ENCODE results near the gene AK5.
"Not testable (repeated sequence)": the region's sequence is repeated elsewhere in the genome, so short reads cannot be mapped to it uniquely, and the experiment has no call there.

AK5 gene

GRCh38 chr1:77401384-77401783 is 119.6 kb downstream of the AK5 start:
- no peak for DNase-seq

- DNase-seq, result no peak
These were observed 123.4 kb downstream of the AK5 start for GRCh38 chr1:77405186-77405585.

GRCh38 chr1:77406661-77407060 is 124.8 kb downstream of the AK5 start:
- peak; percentile 15 for DNase-seq

- peak; percentile 39 for DNase-seq
These were observed 126.0 kb downstream of the AK5 start for GRCh38 chr1:77407738-77408375.

- DNase-seq, result not testable (repeated sequence)
These were observed 127.1 kb downstream of the AK5 start for GRCh38 chr1:77408933-77409332.

GRCh38 chr1:77412069-77412819 is 130.4 kb downstream of the AK5 start:
- peak; percentile 48 for DNase-seq

- DNase-seq, result no peak
These were observed 131.2 kb downstream of the AK5 start for GRCh38 chr1:77412820-77413530.

GRCh38 chr1:77413541-77414335 is 131.9 kb downstream of the AK5 start:
- no peak for DNase-seq

- no peak for DNase-seq
These were observed 133.8 kb downstream of the AK5 start for GRCh38 chr1:77415579-77415978.

- DNase-seq, result no peak
These were observed 135.1 kb downstream of the AK5 start for GRCh38 chr1:77416692-77417450.

- DNase-seq, result not testable (repeated sequence)
These were observed 136.2 kb downstream of the AK5 start for GRCh38 chr1:77418055-77418454.

GRCh38 chr1:77421504-77422233 is 139.8 kb downstream of the AK5 start:
- DNase-seq, result no peak

- DNase-seq, result peak; percentile 44
These were observed 142.4 kb downstream of the AK5 start for GRCh38 chr1:77424236-77424635.

- no peak for DNase-seq
These were observed 146.2 kb downstream of the AK5 start for GRCh38 chr1:77428068-77428467.

- no peak for DNase-seq
These were observed 149.3 kb downstream of the AK5 start for GRCh38 chr1:77430966-77431690.

GRCh38 chr1:77433934-77434333 is 152.1 kb downstream of the AK5 start:
- no peak for DNase-seq

GRCh38 chr1:77434967-77435366 is 153.1 kb downstream of the AK5 start:
- DNase-seq, result no peak

GRCh38 chr1:77438236-77438913 is 156.6 kb downstream of the AK5 start:
- peak; percentile 81 for DNase-seq

GRCh38 chr1:77446841-77447555 is 165.2 kb downstream of the AK5 start:
- DNase-seq, result peak; percentile 69

Measured in fibroblast of skin of abdomen (primary cell).